22Rv1 (cell line): ENCODE data around the gene ATP2B2.

Source experiments
- CTCF ChIP-seq: fragments of 450-650 bp; IDR thresholded peaks from 2 replicates; pipeline ENCODE4 v1.5.1; 2017; ENCODE audit warnings: mild to moderate bottlenecking
- ZFX ChIP-seq: fragments of 450-650 bp; IDR thresholded peaks from 2 replicates; pipeline ENCODE4 v1.6.1; 2017; ENCODE audit warnings: antibody characterized with exemption, borderline replicate concordance

DNA sequence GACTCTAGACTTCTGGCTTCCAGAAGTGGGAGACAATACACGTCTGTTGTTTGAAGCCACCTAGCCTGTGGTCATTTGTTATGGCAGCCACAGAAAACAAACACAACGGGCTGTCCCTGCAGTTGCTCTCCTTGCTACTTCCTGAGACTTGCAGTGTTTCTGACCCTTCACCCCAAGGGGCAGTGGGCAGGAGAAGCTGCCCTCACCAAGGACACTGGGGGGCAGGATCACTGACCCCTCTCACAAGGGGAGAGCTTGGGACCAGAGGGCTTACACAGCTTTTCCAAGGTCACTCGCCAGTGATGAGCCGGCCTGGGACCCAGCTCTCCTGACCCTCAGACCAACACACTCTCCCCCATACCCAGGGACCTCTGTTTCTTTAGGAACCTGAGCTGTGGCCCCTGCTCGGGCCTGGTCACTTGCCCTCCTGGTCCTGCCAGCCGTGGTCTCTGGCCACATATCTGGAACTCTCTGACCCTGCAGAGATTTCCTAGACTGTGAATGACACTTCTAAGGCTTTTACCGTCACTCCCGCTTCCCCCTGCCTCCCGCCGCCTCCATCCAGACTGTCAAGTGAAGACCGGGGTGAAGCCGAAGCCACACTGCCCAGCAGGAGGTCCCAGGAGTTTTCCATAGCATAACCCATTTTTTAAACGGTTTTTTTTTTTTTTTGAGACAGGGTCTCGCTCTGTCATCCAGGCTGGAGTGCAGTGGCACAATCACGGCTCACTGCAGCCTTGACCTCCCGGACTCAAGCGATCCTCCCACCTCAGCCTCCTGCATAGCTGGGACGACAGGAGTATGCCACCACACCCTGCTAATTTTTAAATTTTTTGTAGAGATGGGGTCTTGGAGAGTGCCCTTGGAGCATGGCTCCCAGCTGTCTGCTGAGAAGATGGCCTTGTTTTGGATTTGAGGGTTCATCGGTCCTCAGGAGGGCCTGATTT lies 4.4 kb downstream of the ATP2B2 start:
- TF ChIP-seq CTCF (no peak), ZFX (no peak)
